Upper lobe of right lung (tissue), 1 donor: ENCODE measurements around the gene ZNF385B. TPM values are rescaled to one million over a fixed set of nuclear protein-coding genes. Genes with fewer than 3 reads are reported as not detected.
"Not testable (repeated sequence)": the region's sequence is repeated elsewhere in the genome, so short reads cannot be mapped to it uniquely, and the experiment has no call there.

Experiments
- ATAC-seq: fragments of 200-7000 bp; cut with Tn5 transposase; one replicate; pipeline ENCODE4 v1.9.1; 2020; ENCODE audit warnings: mild to moderate bottlenecking, moderate library complexity
- DNase-seq: peaks from one replicate; pipeline ENCODE4 v3.0.0-alpha.2; 2020
- H3K27ac ChIP-seq: fragments of 200-600 bp; one replicate; pipeline ENCODE4 v1.8.0; 2022
- H3K27me3 ChIP-seq: fragments of 200-600 bp; one replicate; pipeline ENCODE4 v1.8.0; 2022; ENCODE audit warnings: mild to moderate bottlenecking
- H3K36me3 ChIP-seq: fragments of 200-600 bp; one replicate; pipeline ENCODE4 v1.8.0; 2022
- H3K4me1 ChIP-seq: fragments of 200-600 bp; one replicate; pipeline ENCODE4 v1.8.0; 2022
- H3K4me3 ChIP-seq: fragments of 200-600 bp; one replicate; pipeline ENCODE4 v1.8.0; 2022; ENCODE audit warnings: mild to moderate bottlenecking
- H3K9me3 ChIP-seq: fragments of 200-600 bp; one replicate; pipeline ENCODE4 v1.8.0; 2022
- intact Hi-C: fragments of 100-400 bp; cut with DNase I; formaldehyde crosslinking; loops from one replicate; pipeline ENCODE4 v1.11.0; 2022
- total RNA-seq: library from RNA; stranded (reverse); fragmentation: NEBNext Ultra II Directional; extraction: Animal tissue kit (Norgen Biotek cat#: 25700); gene quantifications from one replicate; pipeline ENCODE4 v1.2.1, GENCODE V29; 2021
- TF ChIP-seq, protein P1 (sequence below): fragments of 200-600 bp; IDR thresholded peaks from one replicate; pipeline ENCODE4 v1.8.0; 2022; ENCODE audit warnings: antibody characterized with exemption
- donor health status: DM: no; HTN: yes; CAD: no; lungs with severe emphysema.

The ZNF385B gene
- total RNA-seq, 1 donor from 2014 or later: 62.3 TPM

- Histone ChIP-seq H3K9me3 (no peaks in the 10 kb centered on the region), H3K27ac (no peak overlapping the region), H3K4me3 (no peak overlapping the region), H3K36me3 (no peaks in the 10 kb centered on the region), H3K27me3 (no peaks in the 10 kb centered on the region), H3K4me1 (no peaks in the 10 kb centered on the region)
- TF ChIP-seq, protein P1, sequence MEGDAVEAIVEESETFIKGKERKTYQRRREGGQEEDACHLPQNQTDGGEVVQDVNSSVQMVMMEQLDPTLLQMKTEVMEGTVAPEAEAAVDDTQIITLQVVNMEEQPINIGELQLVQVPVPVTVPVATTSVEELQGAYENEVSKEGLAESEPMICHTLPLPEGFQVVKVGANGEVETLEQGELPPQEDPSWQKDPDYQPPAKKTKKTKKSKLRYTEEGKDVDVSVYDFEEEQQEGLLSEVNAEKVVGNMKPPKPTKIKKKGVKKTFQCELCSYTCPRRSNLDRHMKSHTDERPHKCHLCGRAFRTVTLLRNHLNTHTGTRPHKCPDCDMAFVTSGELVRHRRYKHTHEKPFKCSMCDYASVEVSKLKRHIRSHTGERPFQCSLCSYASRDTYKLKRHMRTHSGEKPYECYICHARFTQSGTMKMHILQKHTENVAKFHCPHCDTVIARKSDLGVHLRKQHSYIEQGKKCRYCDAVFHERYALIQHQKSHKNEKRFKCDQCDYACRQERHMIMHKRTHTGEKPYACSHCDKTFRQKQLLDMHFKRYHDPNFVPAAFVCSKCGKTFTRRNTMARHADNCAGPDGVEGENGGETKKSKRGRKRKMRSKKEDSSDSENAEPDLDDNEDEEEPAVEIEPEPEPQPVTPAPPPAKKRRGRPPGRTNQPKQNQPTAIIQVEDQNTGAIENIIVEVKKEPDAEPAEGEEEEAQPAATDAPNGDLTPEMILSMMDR: no peak
- DNase-seq (no peak), ATAC-seq (no peak)
- intact Hi-C loops: no loop called here
Measured at GRCh38 chr2:179467111-179467510, 394.3 kb downstream of the ZNF385B start.

GRCh38 chr2:179461420-179461819 lies 400.0 kb downstream of the ZNF385B start:
- intact Hi-C loops: no loop called here
- DNase-seq (no peak), ATAC-seq (no peak)
- Histone ChIP-seq H3K36me3 (no peaks in the 10 kb centered on the region), H3K27ac (no peak overlapping the region), H3K4me3 (no peak overlapping the region), H3K4me1 (no peaks in the 10 kb centered on the region), H3K9me3 (no peaks in the 10 kb centered on the region), H3K27me3 (no peaks in the 10 kb centered on the region)
- TF ChIP-seq, protein P1: no peak

GRCh38 chr2:179460181-179460929 lies 401.1 kb downstream of the ZNF385B start:
- DNase-seq (no peak), ATAC-seq (peak; percentile 16)
- intact Hi-C loops: no loop called here
- Histone ChIP-seq H3K27me3 (no peaks in the 10 kb centered on the region), H3K9me3 (no peaks in the 10 kb centered on the region), H3K4me3 (no peak overlapping the region), H3K36me3 (no peaks in the 10 kb centered on the region), H3K27ac (no peak overlapping the region), H3K4me1 (no peaks in the 10 kb centered on the region)
- TF ChIP-seq, protein P1: no peak

- H3K27me3 ChIP-seq, H3K4me3 ChIP-seq, ATAC-seq, H3K27ac ChIP-seq, H3K9me3 ChIP-seq, H3K4me1 ChIP-seq, H3K36me3 ChIP-seq, DNase-seq, intact Hi-C loops: not testable (repeated sequence)
Measured at GRCh38 chr2:179458113-179458512, 403.3 kb downstream of the ZNF385B start.

DNA sequence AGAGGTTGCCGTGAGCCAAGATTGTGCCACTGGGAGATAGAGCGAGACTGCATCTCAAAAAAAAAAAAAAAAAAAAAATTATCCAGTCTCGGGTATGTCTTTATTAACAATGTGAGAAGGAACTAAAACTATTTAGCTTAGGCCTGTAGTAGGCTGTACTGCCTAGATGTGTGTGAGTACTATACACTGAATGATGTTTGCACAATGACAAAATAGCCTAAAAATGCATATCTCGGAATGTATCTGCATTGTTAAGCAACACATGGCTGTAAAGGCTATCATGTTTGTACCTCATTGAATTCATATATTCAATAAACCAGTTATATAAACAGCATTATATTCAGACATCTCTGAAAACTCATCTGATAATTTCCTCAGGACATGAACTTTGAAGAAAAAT lies 405.6 kb downstream of the ZNF385B start:
- intact Hi-C loops: no loop called here
- no peaks in the 10 kb centered on the region for H3K36me3 ChIP-seq
- ATAC-seq (no peak), DNase-seq (no peak)
- H3K4me1 ChIP-seq: no peaks in the 10 kb centered on the region
- H3K9me3 ChIP-seq: no peaks in the 10 kb centered on the region
- TF ChIP-seq, protein P1: no peak
- no peak overlapping the region for H3K4me3 ChIP-seq
- no peak overlapping the region for H3K27ac ChIP-seq
- H3K27me3 ChIP-seq: no peaks in the 10 kb centered on the region

DNA sequence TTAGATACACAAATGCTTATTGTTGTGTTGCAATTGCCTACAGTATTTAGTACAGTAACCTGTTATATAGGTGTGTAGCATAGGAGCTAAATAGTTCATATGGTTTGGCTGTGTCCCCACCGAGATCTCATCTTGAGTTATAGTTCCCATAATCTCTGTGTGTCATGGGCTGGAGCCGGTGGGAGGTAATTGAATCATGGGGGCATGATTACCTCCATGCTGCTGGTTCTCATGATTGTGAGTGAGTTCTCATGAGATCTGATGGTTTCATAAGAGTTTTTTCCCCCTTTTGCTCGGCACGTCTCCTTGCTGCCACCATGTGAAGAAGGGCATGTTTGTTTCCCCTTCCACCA lies 406.3 kb downstream of the ZNF385B start:
- no peak overlapping the region for H3K27ac ChIP-seq
- H3K27me3 ChIP-seq: no peaks in the 10 kb centered on the region
- TF ChIP-seq, protein P1: no peak
- no peaks in the 10 kb centered on the region for H3K4me1 ChIP-seq
- DNase-seq (no peak), ATAC-seq (no peak)
- no peak overlapping the region for H3K4me3 ChIP-seq
- no peaks in the 10 kb centered on the region for H3K9me3 ChIP-seq
- intact Hi-C loops: no loop called here
- H3K36me3 ChIP-seq: no peaks in the 10 kb centered on the region
